KOPT-K1 (cell line): ENCODE measurements around the gene PAXIP1.
"Not testable (repeated sequence)": the region's sequence is repeated elsewhere in the genome, so short reads cannot be mapped to it uniquely, and the experiment has no call there.

Experiments used
- H3K27ac ChIP-seq: fragments of 200-600 bp; sonication (generic); 2 replicates; pipeline ENCODE4 v1.5.1; 2016; ENCODE audit warnings: antibody characterized with exemption, mild to moderate bottlenecking, low read depth, low read length; ENCODE audit not compliant: poor library complexity, severe bottlenecking
- H3K36me3 ChIP-seq: fragments of 200-600 bp; sonication (generic); 2 replicates; pipeline ENCODE4 v1.5.1; 2017; ENCODE audit warnings: antibody characterized with exemption, mild to moderate bottlenecking, low read length, moderate library complexity; ENCODE audit not compliant: insufficient read depth
- H3K9me3 ChIP-seq: fragments of 200-600 bp; sonication (generic); 2 replicates; pipeline ENCODE4 v1.5.1; 2017; ENCODE audit warnings: antibody characterized with exemption, low read length, mild to moderate bottlenecking; ENCODE audit not compliant: insufficient read depth, poor library complexity, severe bottlenecking

PAXIP1 gene

DNA sequence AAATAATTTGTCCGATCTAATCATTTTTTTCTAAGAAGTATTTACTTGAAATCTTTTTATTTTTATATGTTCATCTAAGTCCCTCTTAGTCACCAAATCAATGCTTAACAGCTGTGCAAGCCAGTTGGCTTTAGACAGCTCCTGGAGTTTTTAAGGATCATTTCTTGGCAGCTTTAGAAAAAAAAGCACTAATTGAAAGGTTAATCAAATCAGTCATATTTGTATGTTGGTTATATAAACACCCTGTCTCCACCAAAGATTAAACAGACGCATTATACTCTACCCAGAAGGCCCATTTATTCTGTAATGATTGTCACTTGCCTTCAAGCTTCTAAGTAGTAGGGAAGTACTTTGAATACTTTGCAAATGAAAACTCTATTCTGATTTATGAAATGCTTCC, 60.2 kb downstream of the PAXIP1 start:
- Histone ChIP-seq H3K27ac (no peak overlapping the region), H3K36me3 (peaks cover 76% of the 10 kb centered on the region), H3K9me3 (peaks cover 17% of the 10 kb centered on the region)

DNA sequence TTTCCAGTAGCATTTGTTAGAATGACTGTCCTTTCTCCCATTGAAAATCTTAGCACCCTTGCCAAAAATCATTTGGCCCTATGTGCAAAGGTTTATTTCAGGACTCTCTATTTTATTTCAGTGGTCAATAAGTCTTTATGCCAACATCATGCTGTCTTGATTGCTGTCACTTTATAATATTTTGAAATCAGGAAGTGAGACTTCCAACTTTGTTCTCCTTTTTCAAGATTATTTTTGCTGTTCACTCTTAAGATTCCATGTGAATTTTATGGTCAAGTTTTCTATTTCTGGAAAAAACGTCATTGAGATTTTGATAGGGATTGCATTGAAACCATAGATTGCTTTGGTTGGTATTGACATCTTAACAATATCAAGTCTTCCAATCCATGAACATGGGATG, 65.1 kb downstream of the PAXIP1 start:
- Histone ChIP-seq H3K9me3 (peaks cover 63% of the 10 kb centered on the region), H3K36me3 (peaks cover 34% of the 10 kb centered on the region), H3K27ac (no peak overlapping the region)

DNA sequence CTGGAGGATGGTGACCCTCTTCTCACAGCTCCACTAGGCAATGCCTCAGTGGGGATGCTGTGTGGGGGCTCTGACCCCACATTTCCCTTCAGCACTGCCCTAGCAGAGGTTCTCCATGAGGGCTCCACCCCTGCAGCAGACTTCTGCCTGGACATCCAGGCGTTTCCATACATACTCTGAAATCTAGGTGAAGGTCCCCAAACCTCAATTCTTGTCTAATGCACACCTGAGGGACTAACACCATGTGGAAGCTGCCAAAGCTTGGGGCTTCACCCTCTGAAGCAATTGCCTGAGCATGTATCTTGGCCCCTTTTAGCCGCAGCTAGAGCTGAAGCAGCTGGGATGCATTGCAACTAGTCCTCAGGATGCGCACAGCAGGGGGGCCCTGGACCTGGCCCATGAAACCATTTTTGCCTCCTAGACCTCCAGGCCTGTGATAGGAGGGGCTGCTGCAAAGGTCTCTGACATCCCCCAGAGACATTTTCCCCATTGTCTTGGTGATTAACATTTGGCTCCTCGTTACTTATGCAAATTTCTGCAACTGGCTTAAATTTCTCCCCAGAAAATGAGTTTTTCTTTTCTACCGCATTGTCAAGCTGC, 68.5 kb downstream of the PAXIP1 start:
- not testable (repeated sequence) for H3K36me3 ChIP-seq, H3K27ac ChIP-seq
- H3K9me3 ChIP-seq = peaks cover 63% of the 10 kb centered on the region

DNA sequence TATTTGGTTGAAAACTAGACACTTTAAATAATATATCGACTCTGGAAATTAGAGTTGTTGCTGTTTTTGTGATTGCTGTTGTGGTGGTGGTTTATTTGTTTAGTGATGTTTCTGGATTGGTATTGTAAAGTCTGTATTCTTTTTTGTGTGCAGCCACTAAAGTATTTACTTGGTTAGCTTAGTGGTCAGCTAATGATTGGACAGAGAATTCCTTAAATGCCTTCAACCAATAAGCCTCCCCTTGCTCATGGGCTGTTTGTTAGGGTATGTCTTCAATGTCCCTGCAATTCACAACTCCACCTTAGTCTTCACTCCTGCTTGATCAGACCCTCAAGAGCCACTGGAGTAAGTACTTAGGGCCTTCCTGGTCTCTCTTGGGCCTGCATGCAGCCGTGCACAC, 71.0 kb downstream of the PAXIP1 start:
- Histone ChIP-seq H3K36me3 (peaks cover 7% of the 10 kb centered on the region; the same call in 1 of the 2 replicates), H3K27ac (no peak overlapping the region), H3K9me3 (peaks cover 45% of the 10 kb centered on the region)

DNA sequence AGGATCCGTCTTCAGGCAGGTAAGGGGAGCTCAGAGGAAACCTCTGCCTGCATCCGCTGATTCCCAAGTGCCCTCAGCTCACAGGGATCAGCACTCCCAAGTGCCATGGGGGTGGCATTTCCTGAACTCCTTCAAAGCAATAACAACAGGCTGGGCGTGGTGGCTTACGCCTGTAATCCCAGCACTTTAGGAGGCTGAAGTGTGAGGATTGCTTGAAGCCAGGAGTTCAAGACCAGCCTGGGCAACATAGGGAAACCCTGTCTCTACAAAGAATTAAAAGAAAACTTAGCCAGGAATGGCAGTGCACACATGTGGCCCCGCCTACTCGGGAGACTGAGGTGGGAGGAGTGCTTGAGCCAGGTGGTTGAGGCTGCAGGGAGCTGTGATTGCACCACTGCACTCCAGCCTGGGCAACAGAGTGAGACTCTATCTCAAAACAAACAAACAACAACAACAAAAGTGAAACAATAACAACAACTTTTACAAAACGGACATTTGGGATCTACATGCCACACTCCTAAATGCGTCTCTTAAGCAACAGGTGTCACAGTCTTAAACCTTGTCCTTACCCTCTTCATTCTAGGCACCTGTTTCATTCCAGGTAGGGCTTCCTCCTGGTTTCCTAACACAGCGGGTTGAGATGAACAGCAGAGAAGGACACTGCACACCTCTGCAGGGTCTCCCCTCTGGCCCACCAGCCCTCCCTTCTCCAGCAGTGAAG, 73.8 kb downstream of the PAXIP1 start:
- Histone ChIP-seq H3K9me3 (peaks cover 18% of the 10 kb centered on the region), H3K36me3 (peaks cover 7% of the 10 kb centered on the region; the same call in 1 of the 2 replicates), H3K27ac (peak overlapping the region; percentile 75)

DNA sequence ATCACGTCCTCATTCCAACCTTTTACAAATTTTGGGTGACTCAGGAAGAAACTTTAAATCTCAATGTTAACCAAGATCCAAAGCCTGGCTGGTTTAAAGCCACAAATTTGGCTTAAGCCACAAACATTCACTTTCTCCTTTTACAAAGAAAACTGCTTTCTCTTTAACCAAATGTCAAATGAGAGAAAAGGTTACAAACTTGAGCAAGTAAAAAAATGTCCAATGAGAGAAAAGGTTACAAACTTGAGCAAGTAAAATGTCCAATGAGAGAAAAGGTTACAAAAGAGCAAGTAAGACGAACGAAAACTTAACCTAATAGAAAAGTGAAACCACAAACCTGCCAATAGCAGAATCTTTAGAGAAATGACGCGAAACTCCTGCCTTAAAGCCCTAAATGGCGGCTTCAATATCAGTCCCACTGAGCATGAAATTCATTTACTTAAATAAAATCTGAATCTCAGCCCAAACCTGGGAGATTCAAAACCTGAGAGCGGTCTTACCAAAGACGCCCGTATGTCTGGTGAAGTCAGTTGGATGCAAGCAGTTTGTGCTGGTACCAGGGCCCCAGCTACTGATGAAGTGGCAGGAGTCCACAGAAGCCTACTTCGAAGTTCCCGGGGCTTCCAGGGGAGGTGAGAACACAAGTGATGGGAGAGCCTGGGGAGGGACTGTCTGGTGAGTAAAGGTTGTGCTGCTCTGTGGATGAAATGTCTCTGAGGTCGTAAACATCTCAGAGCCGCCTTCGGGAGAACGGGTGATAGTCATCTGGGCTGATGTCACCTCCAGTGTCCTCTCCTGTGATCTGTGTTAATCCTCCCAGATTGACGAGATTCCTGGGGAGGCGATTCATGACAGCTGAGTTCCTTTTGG, 74.6 kb downstream of the PAXIP1 start:
- Histone ChIP-seq H3K36me3 (peaks cover 1% of the 10 kb centered on the region; the same call in 1 of the 2 replicates), H3K9me3 (peaks cover 10% of the 10 kb centered on the region), H3K27ac (peak overlapping the region; percentile 75)

DNA sequence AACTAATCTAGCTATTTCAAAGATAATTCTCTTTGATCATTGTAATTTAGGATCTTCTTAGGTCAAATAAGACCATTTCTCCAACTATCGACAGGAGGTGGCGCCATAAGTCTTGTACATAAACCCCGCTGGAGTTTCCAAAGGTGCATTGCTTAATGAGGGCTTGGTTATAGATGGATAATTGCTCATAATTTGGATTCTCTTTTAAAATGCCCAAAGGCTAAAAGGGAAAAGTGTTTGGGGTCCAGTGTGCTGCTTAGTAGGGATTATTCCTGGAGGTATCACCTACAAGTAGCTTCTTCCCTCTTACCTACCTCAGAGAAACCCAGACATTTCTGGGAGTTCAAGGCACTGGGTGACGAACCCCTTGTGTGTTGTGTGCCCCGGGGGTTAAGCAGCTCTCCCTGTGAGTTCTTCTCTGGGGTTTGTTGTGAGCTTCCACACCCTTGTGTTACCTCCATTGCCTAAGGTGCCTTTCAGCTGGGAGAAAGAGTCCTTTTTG, 75.2 kb downstream of the PAXIP1 start:
- Histone ChIP-seq H3K9me3 (peaks cover 6% of the 10 kb centered on the region), H3K36me3 (no peaks in the 10 kb centered on the region; the same call in 1 of the 2 replicates), H3K27ac (peak overlapping the region; percentile 75)

DNA sequence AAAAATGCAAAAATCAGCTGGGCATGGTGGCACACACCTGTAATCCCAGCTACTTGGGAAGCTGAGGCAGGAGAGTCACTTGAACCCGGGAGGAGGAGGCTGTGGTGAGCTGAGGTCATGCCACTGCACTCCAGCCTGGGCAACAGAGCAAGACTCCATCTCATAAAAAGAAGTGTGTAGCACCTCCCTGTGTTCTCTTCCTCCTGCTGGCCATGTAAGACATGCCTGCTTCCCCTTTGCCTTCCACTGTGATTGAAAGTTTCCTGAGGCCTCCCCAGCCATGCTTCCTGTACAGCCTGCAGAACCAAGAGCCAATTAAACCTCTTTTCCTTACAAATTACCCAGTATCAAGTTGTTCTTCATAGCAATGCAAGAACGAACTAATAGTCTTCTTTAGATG, 80.5 kb downstream of the PAXIP1 start:
- not testable (repeated sequence) for H3K36me3 ChIP-seq, H3K27ac ChIP-seq
- peaks cover 11% of the 10 kb centered on the region for H3K9me3 ChIP-seq

DNA sequence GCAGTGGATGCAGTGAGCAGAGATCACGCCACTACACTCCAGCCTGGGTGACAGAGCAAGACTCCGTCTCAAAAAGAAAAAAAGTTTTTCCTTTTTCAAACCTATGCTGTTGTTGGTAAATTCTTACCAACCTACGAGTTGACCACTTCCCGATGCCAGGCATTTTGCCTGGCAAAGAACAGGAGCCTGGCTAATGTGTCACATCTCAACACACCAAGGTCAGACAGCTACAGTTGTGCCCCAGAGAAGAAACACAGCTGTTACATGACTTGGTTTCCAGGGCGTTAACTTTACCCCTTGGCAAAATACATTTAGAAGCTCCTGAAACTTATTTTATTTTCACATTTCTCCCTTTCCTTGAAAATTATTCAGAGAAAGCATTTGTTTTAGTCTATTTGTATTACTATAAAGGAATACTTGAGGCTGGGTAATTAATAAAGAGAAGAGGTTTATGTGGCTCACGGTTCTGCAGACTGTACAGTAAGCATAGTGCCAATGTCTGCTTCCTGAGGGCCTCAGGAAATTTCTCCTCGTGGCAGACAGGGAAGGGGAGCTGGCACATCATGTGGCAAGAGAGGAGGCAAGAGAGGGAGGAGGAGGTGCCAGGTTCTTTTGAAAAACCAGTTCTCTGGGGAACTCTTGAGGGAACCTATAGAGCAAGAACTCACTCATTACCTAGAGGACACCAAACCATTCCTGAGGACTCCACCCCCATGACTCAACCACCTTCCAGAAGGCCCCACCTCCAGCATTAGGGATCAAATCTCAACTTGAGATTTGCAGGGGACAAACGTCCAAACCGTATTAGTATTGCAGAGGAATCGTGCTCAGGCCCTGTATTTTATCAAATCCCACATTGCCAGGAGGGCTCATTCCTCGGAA, 83.3 kb downstream of the PAXIP1 start:
- H3K9me3 ChIP-seq = peaks cover 11% of the 10 kb centered on the region
- no peak overlapping the region for H3K27ac ChIP-seq
- H3K36me3 ChIP-seq = no peaks in the 10 kb centered on the region

DNA sequence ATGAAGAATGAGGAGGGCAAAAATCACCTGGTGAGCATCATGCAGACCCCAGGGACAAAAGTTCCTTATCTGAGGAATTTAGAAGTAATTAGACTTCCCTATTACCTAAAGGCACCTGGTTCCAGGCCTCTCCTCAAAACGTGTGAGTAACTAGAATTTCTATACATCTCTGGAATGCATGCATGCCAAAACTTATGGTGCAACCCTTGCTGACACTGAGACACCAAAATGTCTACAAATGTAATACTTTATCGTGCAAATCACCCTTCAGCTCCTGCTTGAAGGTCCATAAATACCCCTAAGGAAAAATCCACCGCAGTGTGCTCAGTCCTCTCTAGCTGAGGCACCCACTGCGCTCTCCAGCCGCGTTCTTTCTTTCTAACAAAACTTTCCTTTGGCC, 84.2 kb downstream of the PAXIP1 start:
- Histone ChIP-seq H3K9me3 (peaks cover 11% of the 10 kb centered on the region), H3K36me3 (no peaks in the 10 kb centered on the region), H3K27ac (no peak overlapping the region)

DNA sequence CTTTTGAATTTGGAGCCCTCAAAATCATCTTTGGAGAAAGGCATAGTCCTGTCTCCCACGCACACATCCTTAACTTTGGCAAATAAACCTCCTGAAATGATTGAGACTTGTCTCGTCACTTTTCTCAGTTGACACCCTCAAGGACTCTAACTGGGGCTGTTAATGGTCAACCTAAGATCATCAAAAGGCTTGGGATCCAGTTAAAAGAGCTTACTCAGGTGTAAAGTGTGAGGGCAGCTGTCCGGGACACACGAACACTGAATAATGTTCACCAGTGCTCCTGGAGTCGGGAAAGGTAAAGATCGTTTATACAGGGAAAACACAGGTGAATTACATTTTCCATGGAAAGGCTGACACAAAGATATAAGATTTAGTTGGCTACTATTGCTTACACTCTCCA, 84.7 kb downstream of the PAXIP1 start:
- Histone ChIP-seq H3K9me3 (peaks cover 11% of the 10 kb centered on the region), H3K27ac (no peak overlapping the region), H3K36me3 (no peaks in the 10 kb centered on the region)

DNA sequence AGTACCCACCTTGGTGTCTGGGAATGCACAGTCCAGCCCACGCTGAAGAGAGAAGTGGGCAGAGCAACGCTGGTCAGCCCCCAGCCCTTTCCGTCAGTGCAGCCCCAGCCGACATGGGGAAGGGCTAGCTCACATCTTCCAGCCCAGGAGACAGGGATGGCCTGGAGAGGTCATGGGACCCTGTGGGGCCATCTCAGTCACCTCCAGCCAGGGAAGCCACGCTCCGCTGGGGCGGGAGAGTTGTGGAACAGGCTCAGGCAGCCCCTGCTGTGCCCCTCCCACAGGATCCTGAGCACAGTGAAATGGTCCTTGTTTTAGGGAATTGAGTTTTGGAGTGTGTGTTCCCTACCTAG, 85.1 kb downstream of the PAXIP1 start:
- peaks cover 9% of the 10 kb centered on the region for H3K9me3 ChIP-seq
- H3K36me3 ChIP-seq = no peaks in the 10 kb centered on the region
- no peak overlapping the region for H3K27ac ChIP-seq

DNA sequence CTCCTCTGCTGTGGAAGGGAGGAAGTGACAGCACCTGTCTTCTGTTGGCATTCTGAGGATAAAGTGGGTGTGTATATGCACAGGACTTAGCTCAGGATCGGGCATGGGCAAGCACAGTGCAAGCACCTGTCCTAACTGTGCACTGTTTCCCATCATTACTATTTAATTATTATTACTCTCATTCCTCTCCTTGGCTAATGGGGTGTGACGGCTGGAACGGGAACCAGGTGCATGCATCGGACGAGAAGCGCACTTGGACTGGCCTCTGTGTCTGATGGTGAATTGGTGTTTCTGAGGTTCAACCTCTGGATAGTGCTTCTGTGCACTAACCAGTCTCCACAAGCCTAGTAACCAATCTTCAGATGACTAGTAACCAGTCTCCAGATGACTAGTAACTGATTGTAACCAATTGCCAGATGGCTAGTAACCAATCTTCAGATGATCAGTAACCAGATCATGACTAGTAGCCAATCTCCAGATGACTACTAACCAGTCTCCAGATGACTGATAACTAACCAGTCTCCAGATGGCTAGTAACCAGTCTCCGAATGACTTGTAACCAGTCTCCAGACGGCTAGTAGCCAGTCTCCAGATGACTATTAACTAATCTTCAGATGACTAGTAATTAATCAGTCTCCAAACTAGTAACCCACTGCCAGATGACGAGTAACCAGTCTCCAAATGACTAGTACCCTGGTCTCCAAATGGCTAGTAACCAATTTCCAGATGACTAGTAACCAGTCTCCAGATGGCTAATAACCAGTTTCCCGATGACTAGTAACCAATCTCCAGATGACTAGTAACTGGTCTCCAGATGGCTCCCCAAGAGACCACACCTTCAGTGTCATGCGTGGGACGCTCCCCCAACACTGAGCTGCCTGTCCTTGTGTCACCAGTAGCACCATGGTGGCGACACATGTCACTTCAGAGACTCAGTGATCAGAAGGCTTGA, 85.8 kb downstream of the PAXIP1 start:
- Histone ChIP-seq H3K27ac (no peak overlapping the region), H3K9me3 (peaks cover 3% of the 10 kb centered on the region), H3K36me3 (no peaks in the 10 kb centered on the region)

DNA sequence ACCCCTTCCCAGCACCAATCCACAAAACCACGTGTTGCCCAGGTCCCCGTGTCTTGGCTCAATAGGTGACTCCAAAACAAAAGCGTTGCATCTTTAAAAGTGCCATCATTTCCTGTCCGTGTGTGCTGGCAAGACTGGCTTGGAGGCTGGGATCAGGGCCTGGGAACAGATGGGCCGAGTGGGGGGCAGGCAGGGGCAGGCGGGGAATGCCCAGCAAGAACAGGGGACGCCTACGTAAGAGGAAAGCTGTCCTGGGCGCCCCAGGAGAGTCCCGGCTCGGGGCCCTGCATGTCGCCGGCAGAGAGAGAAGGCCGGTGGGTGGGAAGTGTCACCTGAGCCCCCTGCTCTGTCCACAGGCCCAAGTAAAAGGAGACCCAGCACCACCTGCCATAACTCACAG, 86.5 kb downstream of the PAXIP1 start:
- Histone ChIP-seq H3K27ac (no peak overlapping the region), H3K36me3 (no peaks in the 10 kb centered on the region), H3K9me3 (peaks cover under 1% of the 10 kb centered on the region)
